Umbilical cord (tissue), 2 donors: ENCODE measurements around the gene FOXF2. TPM values are rescaled to one million over a fixed set of nuclear protein-coding genes. Genes with fewer than 3 reads are reported as not detected.
A peak's percentile ranks its signal among the peaks of the same experiment; 100 is the strongest.

Experiments used
- DNase-seq: peaks from one replicate; pipeline ENCODE4 v3.0.0-alpha.2; 2015; ENCODE audit warnings: low spot score
- total RNA-seq: library from RNA; depleted of rRNA; stranded (reverse); fragments of >200 nt; gene quantifications from one replicate; pipeline ENCODE4 v1.2.3, GENCODE V29; 2014; ENCODE audit warnings: low replicate concordance; ENCODE audit not compliant: insufficient read depth

The FOXF2 gene
- total RNA-seq, 1 donor from 2014 or later: 0.96 TPM

DNA sequence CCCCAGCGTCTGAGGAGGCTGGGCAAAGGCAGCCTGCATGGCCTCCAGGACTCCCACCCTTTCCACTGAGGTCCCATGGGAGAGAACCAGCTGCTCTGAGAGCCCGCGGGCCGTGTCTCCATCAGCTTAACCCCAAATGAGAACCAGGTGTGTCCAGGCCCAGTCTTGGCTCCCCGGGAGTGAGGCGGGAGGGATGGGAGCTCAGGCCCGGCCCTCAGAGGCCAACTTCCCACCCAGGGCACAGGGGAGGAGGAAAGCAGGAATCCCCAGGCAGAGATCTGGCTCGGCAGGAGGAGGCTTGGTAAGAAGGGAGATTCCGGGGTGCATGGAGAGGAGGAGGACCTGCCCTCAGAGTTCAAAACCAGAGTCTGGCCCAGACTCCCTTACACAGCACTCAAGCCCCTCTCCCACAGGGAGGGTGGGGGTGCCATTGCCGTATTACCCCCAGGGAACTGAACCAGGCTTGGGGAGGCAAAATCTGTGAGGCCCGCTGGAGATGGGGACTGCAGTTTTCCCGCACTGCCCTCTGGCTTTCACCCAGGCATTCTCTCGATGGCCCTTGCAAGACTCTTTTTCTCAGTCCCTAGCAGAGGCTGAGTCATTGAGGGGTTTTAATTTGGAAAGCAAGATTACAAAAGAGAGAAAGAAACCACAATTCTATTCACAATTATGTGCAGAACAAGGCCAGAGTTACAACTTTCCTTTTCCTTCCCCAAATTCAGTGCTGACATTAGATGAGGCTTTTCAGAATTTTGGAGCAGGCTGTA is 17.1 kb downstream of the FOXF2 start:
- no peak for DNase-seq

- DNase-seq: no peak
Observed at GRCh38 chr6:1407499-1407990, 18.2 kb downstream of the FOXF2 start.

GRCh38 chr6:1409774-1410465 is 20.5 kb downstream of the FOXF2 start:
- DNase-seq: no peak

DNA sequence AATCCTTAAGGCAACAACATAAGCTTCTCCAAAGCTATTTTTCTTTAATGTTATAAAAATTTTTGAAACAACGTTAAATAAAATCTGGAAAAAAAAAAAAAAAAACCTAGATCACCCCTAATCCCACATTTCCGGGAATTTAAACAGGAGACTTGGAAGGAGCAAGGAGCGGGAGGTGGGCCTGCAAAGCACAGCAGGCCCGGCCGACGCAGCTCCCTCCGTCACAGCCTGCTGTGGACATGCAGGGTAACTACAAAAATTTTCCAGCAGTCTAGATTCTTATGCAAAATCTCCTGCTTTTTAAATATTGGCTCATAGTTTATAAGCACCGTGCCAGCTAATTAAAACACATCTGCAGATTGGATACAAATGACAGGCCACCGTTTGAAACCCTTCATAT is 23.5 kb downstream of the FOXF2 start:
- no peak for DNase-seq

DNA sequence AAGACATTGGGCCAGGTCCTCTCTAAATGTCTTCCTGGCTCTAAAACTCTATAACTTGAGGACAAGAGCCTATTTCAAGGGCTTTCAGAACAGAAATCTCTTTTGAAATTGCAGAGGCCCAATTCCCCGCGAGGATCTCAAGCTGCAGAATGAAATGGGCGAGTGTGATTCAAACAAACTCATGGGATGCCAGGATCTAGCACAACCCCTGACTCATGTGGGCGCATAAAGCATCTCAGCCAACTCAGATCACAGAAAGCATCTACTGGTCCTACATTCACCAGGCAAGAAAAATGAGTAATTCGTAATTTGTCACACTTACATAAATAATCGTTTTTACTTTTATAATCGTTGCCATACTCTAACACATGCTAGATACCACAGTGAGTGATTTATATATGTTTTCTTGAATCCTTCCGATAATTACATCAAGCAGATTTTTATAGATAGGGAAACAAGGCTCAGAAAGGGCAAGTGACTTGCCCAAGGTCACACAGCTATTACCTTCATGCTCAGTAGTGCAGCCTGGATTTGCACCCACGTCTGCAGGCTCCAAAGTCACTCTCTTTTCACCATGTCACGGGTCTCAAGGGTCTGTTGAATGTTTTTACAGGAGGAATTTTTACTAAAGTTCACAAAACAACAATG is 26.2 kb downstream of the FOXF2 start:
- no peak for DNase-seq

- no peak for DNase-seq
Observed at GRCh38 chr6:1416191-1416760, 26.9 kb downstream of the FOXF2 start.

GRCh38 chr6:1416820-1417219 is 27.4 kb downstream of the FOXF2 start:
- no peak for DNase-seq

DNA sequence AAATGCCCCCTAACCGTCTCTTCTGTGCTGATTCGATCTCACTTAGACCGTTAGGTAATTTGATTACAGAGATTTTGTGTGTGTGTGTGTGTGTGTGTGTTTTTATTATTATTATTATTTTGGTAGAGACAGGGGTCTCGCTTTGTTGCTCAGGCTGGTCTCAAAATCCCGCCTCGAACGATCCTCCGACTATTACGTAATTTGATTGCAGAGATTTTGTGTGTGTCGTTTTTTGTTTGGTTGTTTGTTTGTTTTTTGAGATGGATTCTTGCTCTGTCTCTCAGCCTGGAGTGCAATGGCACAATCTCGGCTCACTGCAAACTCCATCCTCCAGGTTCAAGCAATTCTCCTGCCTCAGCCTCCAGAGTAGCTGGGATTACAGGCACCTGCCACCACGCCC is 28.3 kb downstream of the FOXF2 start:
- DNase-seq: no peak

- DNase-seq: no peak
Observed at GRCh38 chr6:1418471-1419191, 29.3 kb downstream of the FOXF2 start.

- no peak for DNase-seq
Observed at GRCh38 chr6:1420382-1420781, 31.0 kb downstream of the FOXF2 start.

DNA sequence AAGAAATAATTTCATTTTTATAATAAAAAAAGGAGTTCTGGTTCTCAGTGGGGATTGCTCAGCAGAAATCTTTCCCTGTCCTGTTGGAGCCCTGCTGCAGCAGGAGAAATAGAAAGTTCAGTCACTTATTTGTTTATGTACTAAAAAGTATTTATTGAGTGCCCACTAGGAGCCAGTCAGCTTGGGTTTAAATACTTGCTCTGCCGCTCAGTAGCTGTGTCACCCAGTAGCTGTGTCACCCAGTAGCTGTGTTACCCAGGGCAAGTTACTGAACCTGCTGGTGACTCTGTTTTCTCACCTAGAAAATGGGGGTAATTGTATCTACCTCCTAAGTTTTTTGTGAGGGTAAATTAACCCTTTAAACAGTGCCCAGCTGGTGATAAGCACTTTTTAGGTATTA is 32.9 kb downstream of the FOXF2 start:
- DNase-seq: no peak

DNA sequence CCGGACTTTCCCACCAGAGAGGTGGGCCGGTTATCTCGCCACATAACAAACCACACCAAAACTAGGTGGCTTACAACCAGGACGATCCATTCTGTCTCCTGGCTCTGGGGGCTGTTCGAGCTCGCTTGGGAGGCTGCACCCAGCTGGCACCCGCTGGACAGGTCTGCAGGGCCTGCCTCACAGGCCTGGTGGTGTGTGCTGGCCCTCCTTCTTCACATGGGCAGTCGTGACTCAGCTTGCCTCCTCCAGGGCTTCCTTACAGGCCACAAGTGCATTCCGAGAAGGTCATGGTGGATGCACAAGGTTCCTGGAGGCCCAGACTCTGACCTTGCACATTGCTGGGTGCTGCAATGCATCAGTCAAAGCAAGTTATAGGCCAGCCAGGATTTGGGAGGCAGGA is 34.2 kb downstream of the FOXF2 start:
- no peak for DNase-seq

GRCh38 chr6:1424306-1424927 is 35.0 kb downstream of the FOXF2 start:
- peak; percentile 48 for DNase-seq

DNA sequence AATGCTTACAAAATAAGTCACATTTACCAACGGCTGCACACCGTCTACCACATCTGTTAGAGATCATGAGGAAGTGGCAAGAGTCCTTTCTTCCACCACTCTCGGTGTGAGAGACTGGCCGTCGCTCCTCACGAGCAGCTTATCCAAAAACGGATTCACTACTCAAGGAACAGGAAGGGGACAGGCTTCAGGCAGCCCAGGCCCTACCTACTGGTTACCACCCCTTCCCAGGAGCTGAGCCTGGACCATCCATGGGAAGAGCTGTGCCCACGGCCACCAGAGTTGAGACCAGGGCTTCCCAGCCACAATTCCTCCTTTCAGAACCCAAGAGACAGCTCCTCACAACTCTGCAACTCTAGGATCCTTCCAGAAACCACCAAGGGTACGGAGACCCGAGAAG is 37.0 kb downstream of the FOXF2 start:
- no peak for DNase-seq

DNA sequence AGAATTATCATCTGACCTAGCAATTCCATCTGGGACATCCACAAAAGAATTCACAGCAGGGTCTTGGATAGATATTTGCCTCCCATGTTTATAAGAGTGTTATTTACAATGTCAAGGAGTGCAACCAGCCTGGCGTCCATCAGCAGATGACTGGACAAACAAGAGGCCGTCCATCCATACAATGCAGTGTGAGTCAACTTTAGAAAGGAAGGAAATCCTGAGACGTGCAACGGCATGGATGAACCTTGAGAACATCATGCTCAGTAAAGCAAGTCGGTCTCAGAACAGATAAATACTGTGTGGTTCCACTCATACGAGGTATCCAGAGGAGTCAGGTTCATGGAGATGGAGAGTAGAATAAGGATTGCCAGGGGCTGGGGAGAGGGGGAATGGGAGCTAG is 46.4 kb downstream of the FOXF2 start:
- no peak for DNase-seq

DNA sequence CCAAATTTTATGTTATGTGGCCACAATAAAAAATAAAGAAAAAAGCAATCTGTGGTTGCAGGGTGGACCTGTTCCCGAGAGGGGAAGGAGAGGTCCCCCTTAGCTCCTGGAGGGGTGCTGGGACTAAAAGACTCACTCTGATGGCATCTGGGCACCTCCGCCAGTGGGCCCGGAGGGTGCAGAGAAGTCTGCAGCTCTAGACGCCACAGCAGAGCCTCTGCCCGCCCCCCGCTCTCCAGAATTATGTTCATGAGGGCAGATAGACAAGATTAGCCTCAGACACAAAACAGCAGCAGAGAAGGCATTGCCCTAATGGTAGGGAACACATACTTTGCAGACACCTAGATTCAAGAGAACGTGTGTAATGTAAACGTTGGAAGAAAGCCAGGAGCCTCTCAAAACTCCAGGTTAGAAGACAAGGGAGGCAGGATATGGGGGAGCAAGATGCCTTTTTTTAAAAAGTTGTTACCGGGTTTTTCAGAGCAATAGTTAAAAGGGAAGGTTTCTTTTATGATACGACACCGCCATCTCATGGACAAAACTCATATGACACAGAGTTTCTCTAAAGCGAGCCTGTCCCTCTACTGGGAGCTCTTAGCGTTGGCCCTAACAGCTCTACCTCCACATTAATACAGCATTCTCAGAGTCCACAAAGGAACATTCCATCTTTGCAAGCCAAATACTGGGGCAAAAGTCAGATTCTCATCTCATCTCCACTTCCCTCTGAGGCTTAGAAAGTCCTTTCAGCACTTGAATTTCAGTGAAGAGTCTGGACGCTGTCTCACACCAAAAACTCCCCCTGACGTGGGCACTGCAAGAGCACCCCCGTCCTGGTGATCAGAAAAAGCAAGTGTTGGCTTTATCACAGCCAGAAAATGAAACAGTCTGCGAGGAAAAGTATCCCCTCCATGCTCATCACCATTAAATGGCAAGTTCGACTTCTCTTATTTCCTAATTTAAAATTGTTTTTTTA is 47.2 kb downstream of the FOXF2 start:
- DNase-seq: peak; percentile 88

GRCh38 chr6:1437553-1438406 is 48.4 kb downstream of the FOXF2 start:
- no peak for DNase-seq

GRCh38 chr6:1438471-1438881 is 49.1 kb downstream of the FOXF2 start:
- DNase-seq: no peak

- no peak for DNase-seq
Observed at GRCh38 chr6:1439349-1439748, 50.0 kb downstream of the FOXF2 start.
